Esophagus squamous epithelium (tissue), 4 donors: ENCODE data around the gene USH1C.

ENCODE experiments used
- POLR2A ChIP-seq, 4 donors: fragments of 450-650 bp; IDR thresholded peaks; one replicate each; pipeline ENCODE4 v1.6.1; 2017; ENCODE audit warnings: antibody characterized with exemption in 4 of 4, mild to moderate bottlenecking in 4 of 4, moderate library complexity in 3 of 4
- TF ChIP-seq, protein P1 (sequence below), 6 experiments: fragments of 450-650 bp in 4 of 6; fragments of 200-600 bp in 2 of 6; sonication (generic) in 2 of 6; IDR thresholded peaks; one replicate each; pipeline ENCODE4 v1.5.1; 2016 to 2019; ENCODE audit warnings: antibody characterized with exemption in 6 of 6, mild to moderate bottlenecking in 4 of 6, moderate library complexity in 4 of 6

DNA sequence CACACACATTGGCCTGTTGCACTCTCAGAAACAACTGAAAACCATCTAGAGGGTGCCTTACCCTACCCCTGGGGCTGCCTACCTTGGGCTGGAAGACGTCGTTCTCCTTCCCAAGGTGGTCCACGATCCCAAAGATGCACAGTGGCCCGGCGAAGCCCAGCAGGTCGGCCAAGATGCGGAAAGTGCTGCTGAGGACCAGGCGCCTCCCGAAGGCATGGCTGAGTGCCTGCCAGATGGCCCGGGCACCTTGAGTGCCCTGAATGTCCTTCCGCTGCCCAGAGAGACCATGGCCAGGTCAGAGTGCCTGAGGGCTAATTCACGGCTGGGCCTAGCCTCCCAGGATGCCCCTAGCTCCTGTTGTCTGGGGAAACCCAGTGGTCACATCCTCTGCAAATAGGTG, 83.8 kb downstream of the USH1C start:
- TF ChIP-seq, protein P1, sequence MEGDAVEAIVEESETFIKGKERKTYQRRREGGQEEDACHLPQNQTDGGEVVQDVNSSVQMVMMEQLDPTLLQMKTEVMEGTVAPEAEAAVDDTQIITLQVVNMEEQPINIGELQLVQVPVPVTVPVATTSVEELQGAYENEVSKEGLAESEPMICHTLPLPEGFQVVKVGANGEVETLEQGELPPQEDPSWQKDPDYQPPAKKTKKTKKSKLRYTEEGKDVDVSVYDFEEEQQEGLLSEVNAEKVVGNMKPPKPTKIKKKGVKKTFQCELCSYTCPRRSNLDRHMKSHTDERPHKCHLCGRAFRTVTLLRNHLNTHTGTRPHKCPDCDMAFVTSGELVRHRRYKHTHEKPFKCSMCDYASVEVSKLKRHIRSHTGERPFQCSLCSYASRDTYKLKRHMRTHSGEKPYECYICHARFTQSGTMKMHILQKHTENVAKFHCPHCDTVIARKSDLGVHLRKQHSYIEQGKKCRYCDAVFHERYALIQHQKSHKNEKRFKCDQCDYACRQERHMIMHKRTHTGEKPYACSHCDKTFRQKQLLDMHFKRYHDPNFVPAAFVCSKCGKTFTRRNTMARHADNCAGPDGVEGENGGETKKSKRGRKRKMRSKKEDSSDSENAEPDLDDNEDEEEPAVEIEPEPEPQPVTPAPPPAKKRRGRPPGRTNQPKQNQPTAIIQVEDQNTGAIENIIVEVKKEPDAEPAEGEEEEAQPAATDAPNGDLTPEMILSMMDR (IDR thresholded peaks at IDR 0.05), result no peak
- no peak for TF ChIP-seq POLR2A (IDR thresholded peaks at IDR 0.05)
